ENCODE data around the gene TMEM25. TPM values are rescaled to one million over a fixed set of nuclear protein-coding genes. Genes with fewer than 3 reads are reported as not detected.

TMEM25 gene
- polyA plus RNA-seq, 1 experiment = 22.5 TPM

- CTCF ChIA-PET = no interaction called here
- Histone ChIP-seq H3K9me3 (ENCODE audit: control insufficient read depth, insufficient read depth, low read length) (no peaks in the 10 kb centered on the region; the same call in 1 of the 2 replicates), H3K4me3 (ENCODE audit: low read depth, low read length) (no peak overlapping the region), H3K27me3 (ENCODE audit: control insufficient read depth, insufficient read depth, low read length) (no peaks in the 10 kb centered on the region), H3K27ac (ENCODE audit: low read depth, low read length) (no peak overlapping the region)
- no peak for DNase-seq (ENCODE audit: low read depth, low spot score)
- POLR2A ChIA-PET = interaction anchor here (0.5 kb wide), 1 partner anchor 35 kb away, joined by 3 read pairs; no protein-coding TSS in a partner anchor
- TF ChIP-seq CTCF (IDR thresholded peaks at IDR 0.05; ENCODE audit: low read depth, low read length) = no peak
Measured at GRCh38 chr11:118533769-118534729, 3.1 kb downstream of the TMEM25 start.

GRCh38 chr11:118535261-118535660, 4.3 kb downstream of the TMEM25 start:
- H3K4me3 ChIP-seq (ENCODE audit: low read depth, low read length) = no peak overlapping the region
- no peak for DNase-seq (ENCODE audit: low read depth, low spot score)
- no peak overlapping the region for H3K27ac ChIP-seq (ENCODE audit: low read depth, low read length)
- TF ChIP-seq CTCF (IDR thresholded peaks at IDR 0.05; ENCODE audit: low read depth, low read length) = no peak
- H3K27me3 ChIP-seq (ENCODE audit: control insufficient read depth, insufficient read depth, low read length) = no peaks in the 10 kb centered on the region
- ChIA-PET CTCF (no interaction called here), POLR2A (no interaction called here)
- no peaks in the 10 kb centered on the region; the same call in 1 of the 2 replicates for H3K9me3 ChIP-seq (ENCODE audit: control insufficient read depth, insufficient read depth, low read length)

- no peak overlapping the region for H3K4me3 ChIP-seq (ENCODE audit: low read depth, low read length)
- ChIA-PET POLR2A (no interaction called here), CTCF (no interaction called here)
- no peak for TF ChIP-seq CTCF (IDR thresholded peaks at IDR 0.05; ENCODE audit: low read depth, low read length)
- H3K27me3 ChIP-seq (ENCODE audit: control insufficient read depth, insufficient read depth, low read length) = no peaks in the 10 kb centered on the region
- H3K27ac ChIP-seq (ENCODE audit: low read depth, low read length) = no peak overlapping the region
- H3K9me3 ChIP-seq (ENCODE audit: control insufficient read depth, insufficient read depth, low read length) = no peaks in the 10 kb centered on the region; the same call in 1 of the 2 replicates
- DNase-seq (ENCODE audit: low read depth, low spot score) = no peak
Measured at GRCh38 chr11:118536726-118537125, 5.7 kb downstream of the TMEM25 start.

GRCh38 chr11:118537409-118537980, 6.5 kb downstream of the TMEM25 start:
- no peak for TF ChIP-seq CTCF (IDR thresholded peaks at IDR 0.05; ENCODE audit: low read depth, low read length)
- H3K27ac ChIP-seq (ENCODE audit: low read depth, low read length) = no peak overlapping the region
- CTCF ChIA-PET = no interaction called here

More at GRCh38 chr11:118537409-118537980, 6.5 kb downstream of the TMEM25 start:
- H3K4me3 ChIP-seq (ENCODE audit: low read depth, low read length) = no peak overlapping the region
- no peaks in the 10 kb centered on the region for H3K27me3 ChIP-seq (ENCODE audit: control insufficient read depth, insufficient read depth, low read length)
- no peaks in the 10 kb centered on the region; the same call in 1 of the 2 replicates for H3K9me3 ChIP-seq (ENCODE audit: control insufficient read depth, insufficient read depth, low read length)
- no peak for DNase-seq (ENCODE audit: low read depth, low spot score)
- POLR2A ChIA-PET = no interaction called here

Data from AG04450 (cell line).